Measurements from ENCODE around the gene RNF151. TPM values are rescaled to one million over a fixed set of nuclear protein-coding genes. Genes with fewer than 3 reads are reported as not detected.

RNF151 gene
- total RNA-seq, 1 experiment from 2014 or later = not detected

- Mint-ChIP-seq H3K36me3 (ENCODE audit: insufficient read depth, unreplicated experiment) (peaks cover 62% of the 10 kb centered on the region), H3K4me1 (ENCODE audit: insufficient read depth, unreplicated experiment) (peaks cover 14% of the 10 kb centered on the region), H3K9me3 (ENCODE audit: unreplicated experiment) (no peaks in the 10 kb centered on the region), H3K4me3 (ENCODE audit: unreplicated experiment) (no peak overlapping the region), H3K27ac (ENCODE audit: low read depth, unreplicated experiment) (no peak overlapping the region), H3K27me3 (ENCODE audit: insufficient read depth, unreplicated experiment) (no peaks in the 10 kb centered on the region)
- TF ChIP-seq CTCF (IDR thresholded peaks at IDR 0.05; ENCODE audit: unreplicated experiment) = no peak
- CTCF ChIA-PET = interaction anchor here (0.6 to 2.8 kb wide), 8 partner anchors 12 to 396 kb away, joined by 3 to 13 read pairs (median 4); partner anchors contain the start of gene NDUFB10
- POLR2A ChIA-PET = interaction anchor here (0.6 to 2.5 kb wide), 5 partner anchors 9 to 832 kb away, joined by 3 to 18 read pairs (median 4); partner anchors contain the start of gene RPS2
- BruUV-seq (replicated peaks) = no TSS peak
- no peak for DNase-seq (ENCODE audit: unreplicated experiment)
- intact Hi-C loops (cut with micrococcal nuclease) = no loop called here
These were observed 36.0 kb downstream of the RNF151 start for GRCh38 chr16:2002406-2003230.

- no TSS peak for BruUV-seq (replicated peaks)
- CTCF ChIA-PET = interaction anchor here (0.6 to 2.8 kb wide), 12 partner anchors 8 to 260 kb away, joined by 3 to 13 read pairs (median 4); partner anchors contain the start of gene NDUFB10
- intact Hi-C loops (cut with micrococcal nuclease) = no loop called here
These were observed 36.7 kb downstream of the RNF151 start for GRCh38 chr16:2003231-2003826.

GRCh38 chr16:2003827-2004641, 37.4 kb downstream of the RNF151 start:
- H3K9me3 Mint-ChIP-seq (ENCODE audit: unreplicated experiment) = no peaks in the 10 kb centered on the region
- peak; percentile 92 for TF ChIP-seq CTCF (IDR thresholded peaks at IDR 0.05; ENCODE audit: unreplicated experiment)
- H3K36me3 Mint-ChIP-seq (ENCODE audit: insufficient read depth, unreplicated experiment) = peaks cover 54% of the 10 kb centered on the region
- H3K27ac Mint-ChIP-seq (ENCODE audit: low read depth, unreplicated experiment) = peak overlapping the region; percentile 59
- no TSS peak for BruUV-seq (replicated peaks)
- no peak overlapping the region for H3K4me3 Mint-ChIP-seq (ENCODE audit: unreplicated experiment)
- CTCF ChIA-PET = interaction anchor here (0.6 to 2.8 kb wide), 22 partner anchors 9 to 259 kb away, joined by 3 to 13 read pairs (median 4); partner anchors contain the start of genes RAB26 and RPS2
- peaks cover 17% of the 10 kb centered on the region for H3K4me1 Mint-ChIP-seq (ENCODE audit: insufficient read depth, unreplicated experiment)
- intact Hi-C loops (cut with micrococcal nuclease) = no loop called here
- H3K27me3 Mint-ChIP-seq (ENCODE audit: insufficient read depth, unreplicated experiment) = no peaks in the 10 kb centered on the region
- peak; percentile 85 for DNase-seq (ENCODE audit: unreplicated experiment)
- POLR2A ChIA-PET = interaction anchor here (0.6 to 2.5 kb wide), 8 partner anchors 9 to 1447 kb away, joined by 3 to 18 read pairs (median 4); partner anchors contain the start of gene RPS2

More at GRCh38 chr16:2003231-2003826, 36.7 kb downstream of the RNF151 start:
- DNase-seq (ENCODE audit: unreplicated experiment) = no peak
- TF ChIP-seq CTCF (IDR thresholded peaks at IDR 0.05; ENCODE audit: unreplicated experiment) = no peak
- Mint-ChIP-seq H3K4me3 (ENCODE audit: unreplicated experiment) (no peak overlapping the region), H3K27me3 (ENCODE audit: insufficient read depth, unreplicated experiment) (no peaks in the 10 kb centered on the region), H3K36me3 (ENCODE audit: insufficient read depth, unreplicated experiment) (peaks cover 60% of the 10 kb centered on the region), H3K4me1 (ENCODE audit: insufficient read depth, unreplicated experiment) (peaks cover 17% of the 10 kb centered on the region), H3K9me3 (ENCODE audit: unreplicated experiment) (no peaks in the 10 kb centered on the region), H3K27ac (ENCODE audit: low read depth, unreplicated experiment) (no peak overlapping the region)
- POLR2A ChIA-PET = interaction anchor here (0.6 to 2.5 kb wide), 8 partner anchors 9 to 1448 kb away, joined by 3 to 18 read pairs (median 4); partner anchors contain the start of gene RPS2
